Endodermal cell (in vitro differentiated cells): ENCODE data around the gene PLXNA2. TPM values are rescaled to one million over a fixed set of nuclear protein-coding genes. Genes with fewer than 3 reads are reported as not detected.

Experiments
- DNase-seq: peaks from one replicate; pipeline ENCODE4 v3.0.0-alpha.2; 2017
- H3K27ac ChIP-seq: 2 replicates; pipeline ENCODE4 v1.5.1; 2013; ENCODE audit warnings: mild to moderate bottlenecking, low read depth, low read length, moderate library complexity
- H3K27me3 ChIP-seq: 2 replicates; pipeline ENCODE4 v1.6.1; 2013; ENCODE audit warnings: mild to moderate bottlenecking, low read length, moderate library complexity; ENCODE audit not compliant: insufficient read depth, control insufficient read depth, poor library complexity, severe bottlenecking
- H3K36me3 ChIP-seq: 2 replicates; pipeline ENCODE4 v1.7.0; 2013; ENCODE audit warnings: mild to moderate bottlenecking, low read length, moderate library complexity; ENCODE audit not compliant: control insufficient read depth, insufficient read depth
- H3K4me1 ChIP-seq: one replicate; pipeline ENCODE4 v1.7.0; 2013; ENCODE audit warnings: low read length; ENCODE audit not compliant: control insufficient read depth, insufficient read depth
- H3K4me3 ChIP-seq: 2 replicates; pipeline ENCODE4 v1.5.1; 2013; ENCODE audit warnings: mild to moderate bottlenecking, low read length, moderate library complexity
- H3K9ac ChIP-seq: 2 replicates; pipeline ENCODE4 v1.6.1; 2013; ENCODE audit warnings: mild to moderate bottlenecking, low read length, moderate library complexity; ENCODE audit not compliant: poor library complexity, severe bottlenecking; ENCODE audit errors: extremely low read depth
- H3K9me3 ChIP-seq: 2 replicates; pipeline ENCODE4 v1.6.1; 2013; ENCODE audit warnings: mild to moderate bottlenecking, low read length, moderate library complexity; ENCODE audit not compliant: control insufficient read depth
- H3K27ac Mint-ChIP-seq: 2 replicates; pipeline ENCODE4 v1.8.0; 2020; ENCODE audit warnings: mixed read lengths
- H3K27me3 Mint-ChIP-seq: 2 replicates; pipeline ENCODE4 v1.8.0; 2021; ENCODE audit warnings: mild to moderate bottlenecking, mixed read lengths; ENCODE audit not compliant: insufficient read depth
- H3K36me3 Mint-ChIP-seq: 2 replicates; pipeline ENCODE4 v1.8.0; 2020; ENCODE audit warnings: low read depth, mixed read lengths
- H3K4me1 Mint-ChIP-seq: 2 replicates; pipeline ENCODE4 v1.8.0; 2020; ENCODE audit warnings: mixed read lengths
- H3K4me3 Mint-ChIP-seq: 2 replicates; pipeline ENCODE4 v1.8.0; 2020; ENCODE audit warnings: mild to moderate bottlenecking, moderate library complexity, mixed read lengths
- H3K9me3 Mint-ChIP-seq: 2 replicates; pipeline ENCODE4 v1.8.0; 2020; ENCODE audit warnings: mild to moderate bottlenecking, mixed read lengths
- WGBS, 2 experiments: methylation state at CpG; one replicate each; pipeline versions ENCODE4 v1.1.5 to v1.1.7; 2013; ENCODE audit warnings: missing lambda C conversion rate in 2 of 2, mixed read lengths in 1 of 2; ENCODE audit not compliant: insufficient coverage in 1 of 2, insufficient read length in 1 of 2; 5-methylcytosine and 5-hydroxymethylcytosine counted together
- total RNA-seq, 2 donors: library from RNA; stranded (reverse); fragmentation: NEBNext Ultra II Directional in 1 of 2; extraction: Animal tissue kit (Norgen Biotek cat#: 25700) in 1 of 2; gene quantifications; 2 replicates in 1 of 2; 3 replicates in 1 of 2; pipeline ENCODE4 v1.2.1, GENCODE V29; 2021
- TF ChIP-seq, protein P1 (sequence below): fragments of 200-600 bp; sonication (generic); conservative IDR thresholded peaks from 2 replicates; pipeline ENCODE4 v1.5.0; 2021; ENCODE audit warnings: antibody characterized with exemption, mild to moderate bottlenecking

PLXNA2 gene
- total RNA-seq, 2 donors from 2014 or later = 61.2 to 86.1 TPM

DNA sequence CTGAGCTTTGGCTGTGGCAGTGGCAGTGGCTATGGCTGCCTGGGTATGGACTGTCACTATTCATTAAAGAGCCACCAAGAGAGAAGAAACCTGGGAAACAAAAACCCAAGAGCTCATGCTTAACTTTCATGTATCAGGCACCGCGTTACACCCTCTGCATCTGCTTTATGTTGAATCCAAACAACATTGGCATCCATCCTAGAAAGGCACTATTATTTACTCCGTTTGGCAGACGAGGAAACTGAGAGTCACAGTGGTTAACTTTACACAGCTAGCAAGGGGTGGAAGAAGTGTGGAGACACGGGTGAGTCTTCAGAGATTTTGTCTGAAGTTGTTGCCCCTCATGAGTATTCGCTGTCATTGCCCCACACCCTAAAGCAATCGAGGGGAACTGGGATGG, 63.8 kb downstream of the PLXNA2 start:
- 88 to 91% methylated on average over 5 to 7 of the region's 7 CpGs for WGBS, 2 experiments
- H3K27ac Mint-ChIP-seq = no peak overlapping the region
- H3K4me3 Mint-ChIP-seq = no peak overlapping the region

DNA sequence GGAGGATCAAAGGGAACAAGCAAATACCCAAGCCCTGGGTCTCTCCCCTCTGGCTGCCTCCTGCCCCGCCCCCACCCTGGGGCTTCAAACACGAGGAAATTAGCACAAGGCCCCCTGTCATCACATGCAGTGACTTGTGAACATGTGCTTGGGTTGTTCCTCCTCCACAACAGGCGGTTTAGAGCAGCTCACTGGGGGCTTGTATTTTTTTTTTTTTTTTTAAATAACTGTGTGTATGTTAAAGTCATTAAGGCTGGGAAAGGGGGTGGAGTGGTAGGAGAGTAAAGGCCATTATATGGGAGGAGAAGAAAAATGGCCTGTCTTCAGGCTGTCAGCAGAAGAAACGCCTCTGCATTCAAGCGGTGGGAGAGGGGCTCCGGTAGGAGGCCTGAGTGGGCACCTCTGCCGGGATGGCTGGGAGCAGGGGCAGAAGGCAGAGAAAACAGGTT, 64.2 kb downstream of the PLXNA2 start:
- H3K9ac ChIP-seq = no peak overlapping the region
- H3K27ac Mint-ChIP-seq = no peak overlapping the region
- WGBS, 2 experiments = 47 to 66% methylated on average over 3 to 7 of the region's 7 CpGs
- no peak overlapping the region for H3K4me3 ChIP-seq
- H3K27me3 Mint-ChIP-seq = no peaks in the 10 kb centered on the region
- peaks cover 40% of the 10 kb centered on the region for H3K4me1 ChIP-seq
- H3K9me3 Mint-ChIP-seq = no peaks in the 10 kb centered on the region
- H3K27me3 ChIP-seq = no peaks in the 10 kb centered on the region
- no peaks in the 10 kb centered on the region for H3K9me3 ChIP-seq
- H3K36me3 ChIP-seq = peaks cover 93% of the 10 kb centered on the region
- peaks cover 78% of the 10 kb centered on the region for H3K4me1 Mint-ChIP-seq
- H3K36me3 Mint-ChIP-seq = peaks cover 17% of the 10 kb centered on the region
- DNase-seq = peak; percentile 64
- H3K4me3 Mint-ChIP-seq = no peak overlapping the region
- TF ChIP-seq, protein P1, sequence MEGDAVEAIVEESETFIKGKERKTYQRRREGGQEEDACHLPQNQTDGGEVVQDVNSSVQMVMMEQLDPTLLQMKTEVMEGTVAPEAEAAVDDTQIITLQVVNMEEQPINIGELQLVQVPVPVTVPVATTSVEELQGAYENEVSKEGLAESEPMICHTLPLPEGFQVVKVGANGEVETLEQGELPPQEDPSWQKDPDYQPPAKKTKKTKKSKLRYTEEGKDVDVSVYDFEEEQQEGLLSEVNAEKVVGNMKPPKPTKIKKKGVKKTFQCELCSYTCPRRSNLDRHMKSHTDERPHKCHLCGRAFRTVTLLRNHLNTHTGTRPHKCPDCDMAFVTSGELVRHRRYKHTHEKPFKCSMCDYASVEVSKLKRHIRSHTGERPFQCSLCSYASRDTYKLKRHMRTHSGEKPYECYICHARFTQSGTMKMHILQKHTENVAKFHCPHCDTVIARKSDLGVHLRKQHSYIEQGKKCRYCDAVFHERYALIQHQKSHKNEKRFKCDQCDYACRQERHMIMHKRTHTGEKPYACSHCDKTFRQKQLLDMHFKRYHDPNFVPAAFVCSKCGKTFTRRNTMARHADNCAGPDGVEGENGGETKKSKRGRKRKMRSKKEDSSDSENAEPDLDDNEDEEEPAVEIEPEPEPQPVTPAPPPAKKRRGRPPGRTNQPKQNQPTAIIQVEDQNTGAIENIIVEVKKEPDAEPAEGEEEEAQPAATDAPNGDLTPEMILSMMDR = no peak
- no peak overlapping the region for H3K27ac ChIP-seq

More for the DNA sequence above, 63.8 kb downstream of the PLXNA2 start:
- peaks cover 13% of the 10 kb centered on the region for H3K36me3 Mint-ChIP-seq
- Histone ChIP-seq H3K9ac (no peak overlapping the region), H3K27me3 (no peaks in the 10 kb centered on the region), H3K4me3 (no peak overlapping the region), H3K9me3 (no peaks in the 10 kb centered on the region), H3K4me1 (peaks cover 40% of the 10 kb centered on the region), H3K36me3 (peaks cover 90% of the 10 kb centered on the region), H3K27ac (no peak overlapping the region)
- H3K9me3 Mint-ChIP-seq = no peaks in the 10 kb centered on the region
- H3K27me3 Mint-ChIP-seq = no peaks in the 10 kb centered on the region
- no peak for DNase-seq
- H3K4me1 Mint-ChIP-seq = peaks cover 76% of the 10 kb centered on the region
- TF ChIP-seq, protein P1 = no peak

DNA sequence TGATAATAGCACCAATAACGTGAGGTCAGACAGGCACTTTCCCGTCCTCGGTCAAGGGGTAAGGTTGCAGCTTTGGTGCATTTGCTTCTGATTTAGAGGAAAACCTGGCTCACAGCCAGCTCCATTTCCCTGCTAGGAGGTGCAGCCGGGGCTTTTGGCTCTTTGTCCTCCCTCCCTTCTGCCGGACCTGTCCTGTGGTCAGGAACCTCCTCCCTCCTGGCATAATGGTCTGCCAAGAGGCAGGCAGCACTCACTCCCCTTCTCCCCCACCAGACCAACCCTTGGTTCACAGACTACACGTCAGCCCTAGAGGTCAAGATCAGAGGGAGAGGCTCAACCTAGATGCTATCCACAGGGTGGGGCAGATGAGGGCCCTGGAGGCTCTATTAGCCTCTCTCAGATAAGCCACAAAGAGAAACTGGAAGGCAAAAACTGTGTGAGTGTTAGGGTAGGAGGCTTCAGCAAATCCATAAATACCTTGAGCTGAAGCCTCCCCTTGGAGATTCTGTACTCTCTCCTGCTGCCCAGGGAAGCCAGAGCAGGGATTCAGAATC, 64.8 kb downstream of the PLXNA2 start:
- peaks cover 92% of the 10 kb centered on the region for H3K36me3 ChIP-seq
- TF ChIP-seq, protein P1 = no peak
- H3K9ac ChIP-seq = no peak overlapping the region
- WGBS, 2 experiments = 78 to 89% methylated on average over 5 to 6 of the region's 6 CpGs
- Mint-ChIP-seq H3K4me3 (no peak overlapping the region), H3K4me1 (peaks cover 77% of the 10 kb centered on the region), H3K27ac (no peak overlapping the region), H3K27me3 (no peaks in the 10 kb centered on the region), H3K9me3 (no peaks in the 10 kb centered on the region), H3K36me3 (peaks cover 21% of the 10 kb centered on the region)
- H3K27me3 ChIP-seq = no peaks in the 10 kb centered on the region
- DNase-seq = peak; percentile 51
- no peak overlapping the region for H3K4me3 ChIP-seq
- H3K4me1 ChIP-seq = peaks cover 39% of the 10 kb centered on the region
- H3K27ac ChIP-seq = no peak overlapping the region
- no peaks in the 10 kb centered on the region for H3K9me3 ChIP-seq
